Measurements from ENCODE around the gene GPR22.

GPR22 gene

GRCh38 chr7:107471292-107472070, 1.6 kb downstream of the GPR22 start:
- TF ChIP-seq CTCF (conservative IDR thresholded peaks at IDR 0.05; ENCODE audit: low read depth): no peak
- DNase-seq (ENCODE audit: low spot score): no peak
- no peak overlapping the region for H3K27ac ChIP-seq
- CTCF ChIA-PET: interaction anchor here (0.6 to 1.0 kb wide), 3 partner anchors 13 to 1939 kb away, joined by 3 read pairs; no protein-coding TSS in a partner anchor
- POLR2A ChIA-PET (ENCODE audit: low non-redundant PET): no interaction called here

GRCh38 chr7:107472116-107472515, 2.3 kb downstream of the GPR22 start:
- CTCF ChIA-PET: interaction anchor here (0.6 kb wide), 1 partner anchor 1940 kb away, joined by 3 read pairs; no protein-coding TSS in a partner anchor
- POLR2A ChIA-PET (ENCODE audit: low non-redundant PET): no interaction called here
- no peak overlapping the region for H3K27ac ChIP-seq
- no peak for TF ChIP-seq CTCF (conservative IDR thresholded peaks at IDR 0.05; ENCODE audit: low read depth)
- no peak for DNase-seq (ENCODE audit: low spot score)

GRCh38 chr7:107474104-107474521, 4.3 kb downstream of the GPR22 start:
- ChIA-PET POLR2A (ENCODE audit: low non-redundant PET) (no interaction called here), CTCF (interaction anchor here (0.6 kb wide), 1 partner anchor 323 kb away, joined by 4 read pairs; no protein-coding TSS in a partner anchor)
- DNase-seq (ENCODE audit: low spot score): no peak
- H3K27ac ChIP-seq: no peak overlapping the region
- TF ChIP-seq CTCF (conservative IDR thresholded peaks at IDR 0.05; ENCODE audit: low read depth): no peak

GRCh38 chr7:107479303-107479702, 9.4 kb downstream of the GPR22 start:
- ChIA-PET CTCF (no interaction called here), POLR2A (ENCODE audit: low non-redundant PET) (no interaction called here)
- no peak for DNase-seq (ENCODE audit: low spot score)
- no peak overlapping the region for H3K27ac ChIP-seq
- TF ChIP-seq CTCF (conservative IDR thresholded peaks at IDR 0.05; ENCODE audit: low read depth): no peak

- no peak for TF ChIP-seq CTCF (conservative IDR thresholded peaks at IDR 0.05; ENCODE audit: low read depth)
- POLR2A ChIA-PET (ENCODE audit: low non-redundant PET): no interaction called here
Observed at GRCh38 chr7:107480932-107481331, 11.1 kb downstream of the GPR22 start.

GRCh38 chr7:107482571-107482970, 12.7 kb downstream of the GPR22 start:
- ChIA-PET CTCF (no interaction called here), POLR2A (ENCODE audit: low non-redundant PET) (no interaction called here)
- H3K27ac ChIP-seq: no peak overlapping the region
- no peak for TF ChIP-seq CTCF (conservative IDR thresholded peaks at IDR 0.05; ENCODE audit: low read depth)
- no peak for DNase-seq (ENCODE audit: low spot score)

More at GRCh38 chr7:107480932-107481331, 11.1 kb downstream of the GPR22 start:
- no peak overlapping the region for H3K27ac ChIP-seq
- CTCF ChIA-PET: no interaction called here
- no peak for DNase-seq (ENCODE audit: low spot score)
